Endothelial cell of umbilical vein (primary cell): ENCODE results near the gene HEYL. TPM values are rescaled to one million over a fixed set of nuclear protein-coding genes. Genes with fewer than 3 reads are reported as not detected.

Source experiments
- BruUV-seq: library from RNA; stranded (reverse); fragments of 400-500 nt; replicated peaks from 2 replicates; lab custom pipeline; 2021; lab: Mats Ljungman, UMichigan
- CTCF ChIA-PET: fragments of 300-600, 350-600 bp; sonication (Branson Sonifier 250); formaldehyde crosslinking; loops from one replicate; lab custom pipeline; 2021; ENCODE audit warnings: antibody characterized with exemption, inconsistent platforms; lab: Charles Lee
- POLR2A ChIA-PET: fragments of 300-600, 350-600 bp; sonication (Branson Sonifier 250); formaldehyde crosslinking; loops from one replicate; lab custom pipeline; 2021; ENCODE audit warnings: antibody characterized with exemption, inconsistent platforms; lab: Charles Lee
- DNase-seq: peaks from one replicate; pipeline ENCODE4 v3.0.0-alpha.2; 2011; ENCODE audit warnings: low read depth, low spot score
- FAIRE-seq: peaks from 2 replicates; lab custom pipeline; 2011; peaks lifted over from hg19 to GRCh38; lab: Jason Lieb, UNC
- H2AFZ ChIP-seq: 2 replicates; pipeline ENCODE4 v1.6.0; 2012; ENCODE audit warnings: low read depth, low read length, control low read depth, inconsistent platforms
- H3K27ac ChIP-seq: 2 replicates; pipeline ENCODE4 v1.5.1; 2011; ENCODE audit warnings: low read depth, mild to moderate bottlenecking, control low read depth, low read length, moderate library complexity; ENCODE audit not compliant: insufficient read depth
- H3K27me3 ChIP-seq, 2 experiments: 2 replicates each; pipeline versions ENCODE4 v1.6.0 to v1.6.1; 2011; ENCODE audit warnings: low read length in 2 of 2, mixed read lengths in 1 of 2; ENCODE audit not compliant: control insufficient read depth in 2 of 2, insufficient read depth in 2 of 2
- H3K36me3 ChIP-seq, 2 experiments: 2 replicates in 1 of 2; 3 replicates in 1 of 2; pipeline ENCODE4 v1.5.1; 2011; ENCODE audit warnings: low read length in 2 of 2, mild to moderate bottlenecking in 1 of 2, moderate library complexity in 1 of 2; ENCODE audit not compliant: control insufficient read depth in 2 of 2, insufficient read depth in 2 of 2; ENCODE audit errors: extremely low read depth in 1 of 2
- H3K4me1 ChIP-seq: 3 replicates; pipeline ENCODE4 v1.5.1; 2011; ENCODE audit warnings: mild to moderate bottlenecking, low read length; ENCODE audit not compliant: control insufficient read depth, insufficient read depth; ENCODE audit errors: extremely low read depth
- H3K4me2 ChIP-seq: 2 replicates; pipeline ENCODE4 v1.6.1; 2011; ENCODE audit warnings: low read length, control low read depth, mixed read lengths; ENCODE audit not compliant: insufficient read depth
- H3K4me3 ChIP-seq, 3 experiments: fragments of 200-600 bp in 1 of 3; sonication (generic), shearing (Covaris generic) in 1 of 3; replicated peaks in 1 of 3; 2 replicates each; pipeline ENCODE4 v1.5.1; 2011 to 2016; ENCODE audit warnings: control low read depth in 3 of 3, low read length in 3 of 3, mild to moderate bottlenecking in 2 of 3, inconsistent platforms in 1 of 3, low read depth in 1 of 3, moderate library complexity in 1 of 3; ENCODE audit not compliant: insufficient read depth in 1 of 3
- H3K79me2 ChIP-seq: 2 replicates; pipeline ENCODE4 v1.6.0; 2012; ENCODE audit warnings: low read length, inconsistent platforms; ENCODE audit not compliant: control insufficient read depth, insufficient read depth
- H3K9ac ChIP-seq: replicated peaks from 2 replicates; pipeline ENCODE3; 2011; ENCODE audit warnings: low read length, control low read depth; ENCODE audit not compliant: insufficient read depth; ENCODE audit errors: extremely low read depth
- H3K9me1 ChIP-seq: replicated peaks from 3 replicates; pipeline ENCODE4 v1.6.0; 2011; ENCODE audit warnings: mild to moderate bottlenecking, low read length; ENCODE audit not compliant: control insufficient read depth, insufficient read depth; ENCODE audit errors: extremely low read depth
- H3K9me3 ChIP-seq: replicated peaks from 2 replicates; pipeline ENCODE4 v1.5.1; 2012; ENCODE audit warnings: low read length, inconsistent platforms; ENCODE audit not compliant: control insufficient read depth, insufficient read depth
- H4K20me1 ChIP-seq: replicated peaks from 2 replicates; pipeline ENCODE3; 2011; ENCODE audit warnings: mild to moderate bottlenecking, low read length; ENCODE audit not compliant: control insufficient read depth, insufficient read depth; ENCODE audit errors: extremely low read depth
- CTCF ChIP-seq, 2 donors: IDR thresholded peaks; 1 replicate in 1 of 2; 2 replicates in 1 of 2; pipeline ENCODE4 v1.5.1; 2011; ENCODE audit warnings: low read length in 2 of 2, mild to moderate bottlenecking in 2 of 2, moderate library complexity in 2 of 2, control low read depth in 1 of 2, inconsistent platforms in 1 of 2, low read depth in 1 of 2; ENCODE audit not compliant: insufficient read depth in 1 of 2; ENCODE audit errors: extremely low read depth in 1 of 2
- FOS ChIP-seq: IDR thresholded peaks from 2 replicates; pipeline ENCODE4 v1.6.1; 2011; ENCODE audit warnings: mild to moderate bottlenecking, low read length, moderate library complexity, borderline replicate concordance; ENCODE audit not compliant: insufficient read depth
- GATA2 ChIP-seq: IDR thresholded peaks from 2 replicates; pipeline ENCODE4 v1.7.0; 2011; ENCODE audit warnings: low read depth, mild to moderate bottlenecking, moderate library complexity, mixed read lengths, low read length; ENCODE audit not compliant: insufficient read length, insufficient read depth
- JUN ChIP-seq: IDR thresholded peaks from 2 replicates; pipeline ENCODE4 v1.6.1; 2011; ENCODE audit warnings: borderline replicate concordance, low read depth; ENCODE audit not compliant: insufficient read length, insufficient read depth
- MAX ChIP-seq: IDR thresholded peaks from 2 replicates; pipeline ENCODE4 v1.6.1; 2011; ENCODE audit not compliant: insufficient read depth, insufficient read length
- MYC ChIP-seq: IDR thresholded peaks from one replicate; pipeline ENCODE4 v1.6.1; 2011; ENCODE audit warnings: mild to moderate bottlenecking, low read depth, low read length
- POLR2A ChIP-seq: IDR thresholded peaks from 2 replicates; pipeline ENCODE4 v1.6.1; 2012; ENCODE audit warnings: low read depth, mild to moderate bottlenecking, control low read depth, low read length
- POLR2AphosphoS5 ChIP-seq: IDR thresholded peaks from 2 replicates; pipeline ENCODE4 v1.6.1; 2012; ENCODE audit warnings: low read depth, mild to moderate bottlenecking, control low read depth, low read length, moderate library complexity; ENCODE audit not compliant: insufficient read depth
- dilution Hi-C: fragments of 300-500 bp; cut with MboI; formaldehyde crosslinking; loops from one replicate; pipeline ENCODE4 v1.15.0; 2019; ENCODE audit warnings: low sequenced_read_pairs; ENCODE audit not compliant: extremely low pct_ligation_motif_present
- intact Hi-C: fragments of 100-400 bp; cut with micrococcal nuclease; formaldehyde crosslinking; loops from one replicate; pipeline ENCODE4 v1.10.0; 2022
- polyA plus RNA-seq, 4 experiments: library from polyadenylated mRNA; depleted of rRNA in 3 of 4; stranded (reverse) in 3 of 4; unstranded in 1 of 4; fragments of >200 nt; gene quantifications; 2 replicates each; pipeline versions ENCODE4 v1.2.1 to v1.2.3, GENCODE V29; 2011 to 2012; ENCODE audit warnings: missing spikeins in 1 of 4
- total RNA-seq: library from RNA; stranded (reverse); gene quantifications from 2 replicates; pipeline ENCODE4 v1.2.3, GENCODE V29; 2021

Gene HEYL
- total and polyA plus RNA-seq, 2 donors (not counting 3 experiments of a cell fraction or from before 2014, with no cell fraction given) = not detected

GRCh38 chr1:39676948-39677548, 37.6 kb upstream of the HEYL start:
- H4K20me1 ChIP-seq = no peaks in the 10 kb centered on the region
- FAIRE-seq (no peak), DNase-seq (no peak)
- no peak overlapping the region for H3K4me3 ChIP-seq
- no peak overlapping the region for H3K27ac ChIP-seq
- CTCF ChIA-PET = interaction anchor here (1.3 to 2.2 kb wide), 4 partner anchors 8 to 70 kb away, joined by 3 to 6 read pairs (median 5); no protein-coding TSS in a partner anchor
- POLR2A ChIA-PET = no interaction called here
- H3K27me3 ChIP-seq = peaks cover 32 to 42% of the 10 kb centered on the region in 2 experiments
- no peaks in the 10 kb centered on the region for H3K36me3 ChIP-seq
- H3K4me1 ChIP-seq = no peaks in the 10 kb centered on the region
- TF ChIP-seq JUN (no peak), MYC (no peak), FOS (no peak), CTCF (IDR thresholded peaks at IDR 0.05; ENCODE audit: extremely low read depth in 1 of 2, insufficient read depth in 1 of 2, low read depth in 1 of 2, low read length in 2 of 2) (no peak), POLR2A (no peak)
- no peaks in the 10 kb centered on the region for H3K9me3 ChIP-seq
- no peak overlapping the region for H2AFZ ChIP-seq
- dilution Hi-C loops (no loop called here), intact Hi-C loops (no loop called here)
- no TSS peak for BruUV-seq
- H3K9me1 ChIP-seq = no peaks in the 10 kb centered on the region
- no peaks in the 10 kb centered on the region for H3K79me2 ChIP-seq
- H3K4me2 ChIP-seq = no peak overlapping the region
- H3K9ac ChIP-seq = no peak overlapping the region

- TF ChIP-seq MYC = no peak
- TF ChIP-seq POLR2A = no peak
- no peak for TF ChIP-seq CTCF (IDR thresholded peaks at IDR 0.05; ENCODE audit: extremely low read depth in 1 of 2, insufficient read depth in 1 of 2, low read depth in 1 of 2, low read length in 2 of 2)
- TF ChIP-seq MAX = no peak
- TF ChIP-seq GATA2 = no peak
- no peak for TF ChIP-seq POLR2AphosphoS5
- TF ChIP-seq JUN = no peak
- Histone ChIP-seq H3K36me3 (no peaks in the 10 kb centered on the region), H4K20me1 (no peaks in the 10 kb centered on the region), H3K4me1 (no peaks in the 10 kb centered on the region), H3K4me3 (no peak overlapping the region), H3K4me2 (no peak overlapping the region), H3K9ac (no peak overlapping the region), H3K27me3 (peaks cover 32 to 44% of the 10 kb centered on the region in 2 experiments), H3K9me1 (no peaks in the 10 kb centered on the region), H3K79me2 (no peaks in the 10 kb centered on the region), H3K27ac (no peak overlapping the region), H2AFZ (no peak overlapping the region), H3K9me3 (no peaks in the 10 kb centered on the region)
- DNase-seq (no peak), FAIRE-seq (no peak)
- intact Hi-C loops = no loop called here
- dilution Hi-C loops = no loop called here
- ChIA-PET POLR2A (no interaction called here), CTCF (interaction anchor here (0.7 to 9.8 kb wide), 3 partner anchors 15 to 69 kb away, joined by 3 to 113 read pairs (median 3); no protein-coding TSS in a partner anchor)
- BruUV-seq = no TSS peak
Observed at GRCh38 chr1:39675220-39675619, 35.8 kb upstream of the HEYL start.
